ENCODE data around the gene SLC4A1AP. TPM values are rescaled to one million over a fixed set of nuclear protein-coding genes. Genes with fewer than 3 reads are reported as not detected.

The SLC4A1AP gene
- total RNA-seq, 1 donor from 2014 or later, result 18.7 TPM

- intact Hi-C loops (cut with DNase I), result no loop called here
- ATAC-seq (no peak), DNase-seq (no peak)
- Histone ChIP-seq H3K36me3 (no peaks in the 10 kb centered on the region), H3K27me3 (no peaks in the 10 kb centered on the region), H3K4me3 (peak overlapping the region; percentile 46), H3K9me3 (no peaks in the 10 kb centered on the region), H3K27ac (no peak overlapping the region), H3K4me1 (peaks cover 9% of the 10 kb centered on the region)
- no peak for TF ChIP-seq CTCF (IDR thresholded peaks at IDR 0.05)
These were observed 51.2 kb downstream of the SLC4A1AP start for GRCh38 chr2:27714851-27715291.

- no peaks in the 10 kb centered on the region for H3K9me3 ChIP-seq
- H3K27ac ChIP-seq, result peak overlapping the region; percentile 36
- ATAC-seq (peak; percentile 71), DNase-seq (peak; percentile 76)
- no peaks in the 10 kb centered on the region for H3K27me3 ChIP-seq
- peaks cover 9% of the 10 kb centered on the region for H3K4me1 ChIP-seq
- no peaks in the 10 kb centered on the region for H3K36me3 ChIP-seq
- intact Hi-C loops (cut with DNase I), result no loop called here
- TF ChIP-seq CTCF (IDR thresholded peaks at IDR 0.05), result no peak
- peak overlapping the region; percentile 46 for H3K4me3 ChIP-seq
These were observed 51.9 kb downstream of the SLC4A1AP start for GRCh38 chr2:27715318-27716210.

- no peak for DNase-seq
- intact Hi-C loops (cut with DNase I), result no loop called here
- peaks cover 9% of the 10 kb centered on the region for H3K4me1 ChIP-seq
- H3K9me3 ChIP-seq, result no peaks in the 10 kb centered on the region
- no peak overlapping the region for H3K4me3 ChIP-seq
- H3K27ac ChIP-seq, result no peak overlapping the region
- no peaks in the 10 kb centered on the region for H3K36me3 ChIP-seq
- H3K27me3 ChIP-seq, result no peaks in the 10 kb centered on the region
- no peak for ATAC-seq
- no peak for TF ChIP-seq CTCF (IDR thresholded peaks at IDR 0.05)
These were observed 52.8 kb downstream of the SLC4A1AP start for GRCh38 chr2:27716301-27717069.

GRCh38 chr2:27717070-27717795 is 53.5 kb downstream of the SLC4A1AP start:
- no peak for TF ChIP-seq CTCF (IDR thresholded peaks at IDR 0.05)
- no peaks in the 10 kb centered on the region for H3K27me3 ChIP-seq
- intact Hi-C loops (cut with DNase I), result no loop called here
- H3K9me3 ChIP-seq, result no peaks in the 10 kb centered on the region
- no peak for DNase-seq
- no peak overlapping the region for H3K4me3 ChIP-seq
- H3K4me1 ChIP-seq, result peaks cover 9% of the 10 kb centered on the region
- H3K27ac ChIP-seq, result no peak overlapping the region
- ATAC-seq, result no peak
- H3K36me3 ChIP-seq, result no peaks in the 10 kb centered on the region

GRCh38 chr2:27720004-27720551 is 56.4 kb downstream of the SLC4A1AP start:
- H3K9me3 ChIP-seq, result no peaks in the 10 kb centered on the region
- H3K27ac ChIP-seq, result no peak overlapping the region
- H3K27me3 ChIP-seq, result no peaks in the 10 kb centered on the region
- TF ChIP-seq CTCF (IDR thresholded peaks at IDR 0.05), result no peak
- intact Hi-C loops (cut with DNase I), result no loop called here
- ATAC-seq (peak; percentile 51), DNase-seq (no peak)
- no peak overlapping the region for H3K4me3 ChIP-seq
- H3K4me1 ChIP-seq, result peaks cover 27% of the 10 kb centered on the region
- H3K36me3 ChIP-seq, result no peaks in the 10 kb centered on the region

Data from upper lobe of right lung (tissue), 1 donor.